GM23338 (cell line): ENCODE data around the gene NRP2. TPM values are rescaled to one million over a fixed set of nuclear protein-coding genes. Genes with fewer than 3 reads are reported as not detected.

ENCODE experiments used
- ATAC-seq: fragments of 200-7000 bp; cut with Tn5 transposase; 3 replicates; pipeline ENCODE4 v1.9.1; 2020
- DNase-seq: peaks from one replicate; pipeline ENCODE4 v3.0.0-alpha.2; 2015; ENCODE audit warnings: low spot score
- H2AFZ ChIP-seq: fragments of 200-600 bp; sonication (generic); 2 replicates; pipeline ENCODE4 v1.8.0; 2016; ENCODE audit warnings: antibody characterized with exemption, mild to moderate bottlenecking, moderate library complexity
- H3F3A ChIP-seq: fragments of 200-600 bp; sonication (generic); replicated peaks from 2 replicates; pipeline ENCODE4 v1.8.0; 2017; ENCODE audit warnings: antibody characterized with exemption, mixed run types, low read depth
- H3K27ac ChIP-seq: fragments of 200-600 bp; sonication (generic); 2 replicates; pipeline ENCODE4 v1.6.1; 2016; ENCODE audit warnings: low read depth
- H3K27me3 ChIP-seq: fragments of 200-600 bp; sonication (generic); 2 replicates; pipeline ENCODE4 v1.8.0; 2016; ENCODE audit warnings: mild to moderate bottlenecking, mixed run types, moderate library complexity; ENCODE audit not compliant: insufficient read depth
- H3K36me3 ChIP-seq: fragments of 200-600 bp; sonication (generic); 2 replicates; pipeline ENCODE4 v1.8.0; 2016; ENCODE audit warnings: mild to moderate bottlenecking; ENCODE audit not compliant: insufficient read depth
- H3K4me1 ChIP-seq: fragments of 200-600 bp; sonication (generic); 2 replicates; pipeline ENCODE4 v1.8.0; 2016; ENCODE audit warnings: mild to moderate bottlenecking, moderate library complexity; ENCODE audit not compliant: insufficient read depth
- H3K4me2 ChIP-seq: fragments of 200-600 bp; sonication (generic); 2 replicates; pipeline ENCODE4 v1.7.1; 2017; ENCODE audit warnings: mixed run types
- H3K4me3 ChIP-seq: fragments of 200-600 bp; sonication (generic); 2 replicates; pipeline ENCODE4 v1.6.1; 2016; ENCODE audit warnings: mixed run types
- H3K79me2 ChIP-seq: fragments of 200-600 bp; sonication (generic); replicated peaks from 2 replicates; pipeline ENCODE4 v1.8.0; 2017; ENCODE audit warnings: mild to moderate bottlenecking; ENCODE audit not compliant: insufficient read depth
- H3K9me2 ChIP-seq: fragments of 200-600 bp; sonication (generic); 2 replicates; pipeline ENCODE4 v1.8.0; 2017; ENCODE audit not compliant: insufficient read depth
- H4K20me1 ChIP-seq: fragments of 200-600 bp; sonication (generic); replicated peaks from 2 replicates; pipeline ENCODE4 v1.8.0; 2017; ENCODE audit warnings: mild to moderate bottlenecking; ENCODE audit not compliant: insufficient read depth
- H3K27ac Mint-ChIP-seq: 2 replicates; pipeline ENCODE4 v1.8.0; 2020; ENCODE audit warnings: inconsistent platforms, mild to moderate bottlenecking, moderate library complexity, mixed read lengths
- H3K27me3 Mint-ChIP-seq: 3 replicates; pipeline ENCODE4 v1.8.0; 2022; ENCODE audit warnings: low read depth, mild to moderate bottlenecking, moderate library complexity, mixed read lengths, inconsistent platforms; ENCODE audit not compliant: insufficient read depth, poor library complexity
- H3K36me3 Mint-ChIP-seq: 3 replicates; pipeline ENCODE4 v1.8.0; 2021; ENCODE audit warnings: low read depth, mild to moderate bottlenecking, inconsistent platforms, moderate library complexity, mixed read lengths
- H3K4me1 Mint-ChIP-seq: 3 replicates; pipeline ENCODE4 v1.8.0; 2020; ENCODE audit warnings: mild to moderate bottlenecking, inconsistent platforms, mixed read lengths
- H3K4me3 Mint-ChIP-seq: 3 replicates; pipeline ENCODE4 v1.8.0; 2021; ENCODE audit warnings: moderate library complexity, mild to moderate bottlenecking, inconsistent platforms, mixed read lengths
- H3K9me3 Mint-ChIP-seq: 3 replicates; pipeline ENCODE4 v1.8.0; 2020; ENCODE audit warnings: moderate library complexity, mild to moderate bottlenecking, inconsistent platforms, mixed read lengths
- CREB1 ChIP-seq: fragments of 250-450 bp; sonication (Bioruptor Pico); IDR thresholded peaks from 2 replicates; pipeline ENCODE4 v1.5.0; 2020; ENCODE audit warnings: low read depth, mild to moderate bottlenecking, moderate library complexity
- CTCF ChIP-seq, 2 experiments: fragments of 200-600 bp in 1 of 2; sonication (generic) in 1 of 2; conservative IDR thresholded peaks; 2 replicates each; pipeline versions ENCODE4 v1.5.1 to v1.6.1; 2016 to 2017; ENCODE audit warnings: antibody characterized with exemption in 2 of 2, low read depth in 2 of 2, mild to moderate bottlenecking in 2 of 2, moderate library complexity in 1 of 2
- ETS1 ChIP-seq: IDR thresholded peaks from 2 replicates; pipeline ENCODE4 v1.6.1; 2016; ENCODE audit warnings: antibody characterized with exemption
- EZH2 ChIP-seq: fragments of 200-600 bp; sonication (generic); IDR thresholded peaks from one replicate; pipeline ENCODE4 v1.8.0; 2017; ENCODE audit warnings: antibody characterized with exemption, mild to moderate bottlenecking, low read depth; ENCODE audit not compliant: unreplicated experiment
- EZH2phosphoT487 ChIP-seq: fragments of 200-600 bp; sonication (generic); IDR thresholded peaks from one replicate; pipeline ENCODE4 v1.8.1; 2018; ENCODE audit warnings: antibody characterized with exemption; ENCODE audit not compliant: unreplicated experiment
- JUNB ChIP-seq: IDR thresholded peaks from one replicate; pipeline ENCODE4 v1.6.1; 2016; ENCODE audit warnings: antibody characterized with exemption; ENCODE audit not compliant: unreplicated experiment
- NANOG ChIP-seq: IDR thresholded peaks from 2 replicates; pipeline ENCODE4 v1.6.1; 2016; ENCODE audit warnings: antibody characterized with exemption, borderline replicate concordance
- POLR2AphosphoS5 ChIP-seq: IDR thresholded peaks from 2 replicates; pipeline ENCODE4 v1.6.1; 2016; ENCODE audit warnings: antibody characterized with exemption, low read depth
- REST ChIP-seq: IDR thresholded peaks from one replicate; pipeline ENCODE4 v1.6.1; 2018; ENCODE audit warnings: antibody characterized with exemption; ENCODE audit not compliant: unreplicated experiment
- STAT1 ChIP-seq: IDR thresholded peaks from one replicate; pipeline ENCODE4 v1.6.1; 2016; ENCODE audit warnings: antibody characterized with exemption; ENCODE audit not compliant: unreplicated experiment
- ZNF331 ChIP-seq: fragments of 250-450 bp; sonication (Bioruptor Pico); IDR thresholded peaks from 2 replicates; pipeline ENCODE4 v1.5.0; 2020; ENCODE audit warnings: low read depth, mild to moderate bottlenecking, moderate library complexity
- polyA plus RNA-seq: library from polyadenylated mRNA; unstranded; fragments of >200 nt; fragmentation: Nextera tagmentation; extraction: Ambion mirVana; gene quantifications from 2 replicates; pipeline ENCODE4 v1.2.1, GENCODE V29; 2016
- total RNA-seq: library from RNA; depleted of rRNA; stranded (reverse); fragments of >200 nt; shearing (Covaris generic); gene quantifications from 2 replicates; pipeline ENCODE4 v1.2.3, GENCODE V29; 2014

The NRP2 gene
- total and polyA plus RNA-seq, 2 experiments from 2014 or later: 18.4 to 22.0 TPM

DNA sequence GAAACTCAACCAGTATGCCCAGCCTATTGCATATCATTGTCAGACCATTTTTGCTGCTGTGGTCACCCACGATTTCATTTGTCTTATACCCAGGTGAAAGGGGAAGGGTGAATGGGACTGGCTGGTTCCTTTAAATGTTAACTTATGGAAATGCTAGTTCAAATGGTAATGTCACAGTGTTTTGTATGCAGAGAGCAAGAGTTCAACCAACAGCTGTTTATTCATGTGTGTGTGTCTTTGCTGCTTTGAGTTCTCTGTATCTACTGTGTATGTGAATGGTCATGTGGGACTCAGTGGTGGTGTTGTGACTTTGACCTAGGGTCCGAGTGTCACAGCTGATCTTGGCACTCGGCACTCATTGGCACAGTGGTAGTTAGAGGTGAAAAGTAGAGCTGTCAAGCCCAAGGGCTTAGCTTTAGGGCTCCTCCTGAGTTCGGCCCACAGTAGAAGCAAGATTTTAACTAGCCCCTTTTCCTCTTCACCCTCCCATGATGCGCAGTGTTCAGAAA, 114.6 kb downstream of the NRP2 start (continued):
- TF ChIP-seq REST (no peak), JUNB (no peak), ETS1 (no peak), EZH2 (no peak), NANOG (no peak)

GRCh38 chr2:205797866-205798265, 115.6 kb downstream of the NRP2 start:
- H3K27me3 Mint-ChIP-seq: no peaks in the 10 kb centered on the region
- H3K4me3 Mint-ChIP-seq: no peak overlapping the region
- Histone ChIP-seq H3K27ac (no peak overlapping the region), H3K4me2 (no peak overlapping the region), H3F3A (no peaks in the 10 kb centered on the region), H3K4me1 (peaks cover 3% of the 10 kb centered on the region; the same call in 1 of the 2 replicates), H3K27me3 (no peaks in the 10 kb centered on the region), H2AFZ (no peak overlapping the region), H3K4me3 (no peak overlapping the region), H3K79me2 (no peaks in the 10 kb centered on the region), H4K20me1 (no peaks in the 10 kb centered on the region), H3K9me2 (no peaks in the 10 kb centered on the region), H3K36me3 (no peaks in the 10 kb centered on the region)
- peaks cover 21% of the 10 kb centered on the region for H3K9me3 Mint-ChIP-seq
- ATAC-seq (no peak), DNase-seq (no peak)
- peaks cover 14% of the 10 kb centered on the region for H3K4me1 Mint-ChIP-seq
- peaks cover 33% of the 10 kb centered on the region for H3K36me3 Mint-ChIP-seq
- no peak overlapping the region for H3K27ac Mint-ChIP-seq
- TF ChIP-seq CTCF (conservative IDR thresholded peaks at IDR 0.05; ENCODE audit: low read depth in 2 of 2) (no peak), POLR2AphosphoS5 (no peak), ZNF331 (CRISPR knock-in tag) (no peak), EZH2 (no peak), JUNB (no peak), REST (no peak), STAT1 (no peak), CREB1 (no peak), EZH2phosphoT487 (no peak), NANOG (no peak)
